Naive B cell (primary cell): ENCODE measurements around the gene PPM1L. TPM values are rescaled to one million over a fixed set of nuclear protein-coding genes. Genes with fewer than 3 reads are reported as not detected.
A peak's percentile ranks its signal among the peaks of the same experiment; 100 is the strongest.

ENCODE experiments used
- ATAC-seq, 2 donors: fragments of 150-1000 bp; cut with Tn5 transposase; 2 replicates each; pipeline ENCODE4 v1.10.0; 2021; ENCODE audit warnings: low read depth in 2 of 2, mild to moderate bottlenecking in 2 of 2, moderate library complexity in 2 of 2
- DNase-seq: peaks from one replicate; pipeline ENCODE4 v3.0.0; 2022
- H3K27ac Mint-ChIP-seq, 6 donors: one replicate each; pipeline ENCODE4 v1.8.0; 2020 to 2022; ENCODE audit warnings: mild to moderate bottlenecking in 6 of 6, mixed read lengths in 6 of 6, moderate library complexity in 5 of 6, inconsistent platforms in 2 of 6
- H3K27me3 Mint-ChIP-seq, 3 donors: one replicate each; pipeline ENCODE4 v1.8.0; 2021 to 2022; ENCODE audit warnings: mixed read lengths in 3 of 3, mild to moderate bottlenecking in 1 of 3
- H3K36me3 Mint-ChIP-seq, 2 donors: one replicate each; pipeline ENCODE4 v1.8.0; 2020 to 2022; ENCODE audit warnings: mixed read lengths in 2 of 2, inconsistent platforms in 1 of 2, mild to moderate bottlenecking in 1 of 2
- H3K4me1 Mint-ChIP-seq, 3 donors: one replicate each; pipeline ENCODE4 v1.8.0; 2020 to 2022; ENCODE audit warnings: mixed read lengths in 3 of 3, inconsistent platforms in 1 of 3, mild to moderate bottlenecking in 1 of 3, moderate library complexity in 1 of 3
- H3K4me3 Mint-ChIP-seq, 8 donors: one replicate each; pipeline ENCODE4 v1.8.0; 2020 to 2022; ENCODE audit warnings: mild to moderate bottlenecking in 8 of 8, mixed read lengths in 8 of 8, moderate library complexity in 8 of 8, inconsistent platforms in 2 of 8
- H3K9me3 Mint-ChIP-seq, 7 donors: one replicate each; pipeline ENCODE4 v1.8.0; 2020 to 2022; ENCODE audit warnings: mixed read lengths in 7 of 7, mild to moderate bottlenecking in 5 of 7, inconsistent platforms in 2 of 7, moderate library complexity in 1 of 7
- polyA plus RNA-seq, 6 donors: library from polyadenylated mRNA; unstranded; fragments of 300-500 nt; fragmentation: Illumina TruSeq; gene quantifications; one replicate each; pipeline ENCODE4 v1.2.3, GENCODE V29; 2021; ENCODE audit warnings: low read depth in 6 of 6

The PPM1L gene
- polyA plus RNA-seq, 6 donors from 2014 or later, result 0.49 to 2.4 (median 2.1) TPM; not detected in 1

DNA sequence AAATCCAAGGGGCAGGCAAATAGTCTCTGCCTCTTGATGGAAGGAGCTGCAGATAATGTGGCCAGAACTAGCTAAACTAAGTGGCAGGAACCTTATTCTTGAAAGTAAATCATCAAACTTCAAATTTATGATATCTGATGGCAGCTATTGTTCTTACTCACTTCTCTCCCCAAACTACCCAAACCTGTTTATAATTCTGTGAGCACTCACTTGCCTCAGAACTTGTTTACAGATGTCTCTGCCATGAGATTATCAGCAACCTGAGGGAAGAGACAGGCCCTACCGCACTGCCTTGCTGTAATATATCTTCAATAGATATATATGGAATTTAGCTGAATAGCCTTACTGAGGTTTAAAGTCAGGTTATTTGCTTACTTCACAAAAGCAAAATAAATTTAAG, 351.3 kb downstream of the PPM1L start:
- peak overlapping the region in 1 of 8 donors; percentile 14 for H3K4me3 Mint-ChIP-seq
- H3K4me1 Mint-ChIP-seq, result peaks cover 8 to 12% (median 11%) of the 10 kb centered on the region in 3 donors
- ATAC-seq (no peak), DNase-seq (no peak)
- H3K9me3 Mint-ChIP-seq, result no peaks in the 10 kb centered on the region
- H3K36me3 Mint-ChIP-seq, result no peaks in the 10 kb centered on the region
- H3K27me3 Mint-ChIP-seq, result peaks cover 8 to 49% (median 16%) of the 10 kb centered on the region in 3 donors
- H3K27ac Mint-ChIP-seq, result no peak overlapping the region

GRCh38 chr3:161108840-161109239, 352.8 kb downstream of the PPM1L start:
- DNase-seq (no peak), ATAC-seq (no peak)
- peaks cover 8 to 12% (median 11%) of the 10 kb centered on the region in 3 donors for H3K4me1 Mint-ChIP-seq
- peaks cover 8 to 49% (median 16%) of the 10 kb centered on the region in 3 donors for H3K27me3 Mint-ChIP-seq
- H3K27ac Mint-ChIP-seq, result no peak overlapping the region
- no peak overlapping the region for H3K4me3 Mint-ChIP-seq
- no peaks in the 10 kb centered on the region for H3K36me3 Mint-ChIP-seq
- peaks cover 0 to under 1% (median 0%) of the 10 kb centered on the region in 7 donors for H3K9me3 Mint-ChIP-seq

DNA sequence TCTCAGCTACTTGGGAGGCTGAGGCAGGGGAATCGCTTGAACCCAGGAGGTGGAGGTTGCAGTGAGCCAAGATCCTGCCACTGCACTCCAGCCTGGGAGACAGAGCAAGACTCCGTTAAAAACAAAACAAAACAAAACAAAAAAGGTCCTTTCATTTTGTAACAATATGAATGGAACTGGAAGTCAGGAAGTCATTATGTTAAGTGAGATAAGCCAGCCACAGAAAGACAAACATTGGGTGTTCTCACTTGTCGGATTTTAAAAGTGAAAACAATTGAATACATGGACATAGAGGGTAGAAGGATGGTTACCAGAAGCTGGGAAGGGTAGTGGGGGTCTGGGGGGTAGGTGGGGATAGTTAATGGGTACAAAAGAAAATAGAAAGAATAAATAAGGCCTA, 361.6 kb downstream of the PPM1L start:
- peaks cover 9 to 62% (median 39%) of the 10 kb centered on the region in 7 donors for H3K9me3 Mint-ChIP-seq
- H3K36me3 Mint-ChIP-seq, result peaks cover 16% of the 10 kb centered on the region in 2 donors
- DNase-seq, result no peak
- H3K4me1 Mint-ChIP-seq, result no peaks in the 10 kb centered on the region
- ATAC-seq, result no peak
- H3K27ac Mint-ChIP-seq, result no peak overlapping the region
- no peak overlapping the region for H3K4me3 Mint-ChIP-seq
- peaks cover 0 to 12% (median 11%) of the 10 kb centered on the region in 3 donors for H3K27me3 Mint-ChIP-seq

- Mint-ChIP-seq H3K27ac (no peak overlapping the region), H3K4me1 (no peaks in the 10 kb centered on the region), H3K36me3 (peaks cover 4 to 7% of the 10 kb centered on the region in 2 donors), H3K27me3 (no peaks in the 10 kb centered on the region), H3K4me3 (no peak overlapping the region), H3K9me3 (peaks cover 0 to 31% (median 20%) of the 10 kb centered on the region in 7 donors)
- no peak for DNase-seq
- ATAC-seq, result no peak
These were observed 370.5 kb downstream of the PPM1L start for GRCh38 chr3:161126495-161126894.

Other genes with a start within 250 kb of the PPM1L start
- gene KPNA4, start 190.7 kb upstream of the PPM1L start, polyA plus RNA-seq, result 10 to 100 TPM in 4 of 6 donors, 1 to 10 TPM in 2; 6.2 to 11.1 (median 10.1) TPM
- not detected for gene ARL14, start 79.1 kb upstream of the PPM1L start, polyA plus RNA-seq